AG04449 (cell line): ENCODE data around the gene STUM.

Experiments
- CTCF ChIA-PET: fragments of 350-600 bp; formaldehyde crosslinking; extraction: SDS; loops from one replicate; lab custom pipeline; 2021; ENCODE audit warnings: antibody characterized with exemption; lab: Yijun Ruan, JAX
- POLR2A ChIA-PET: fragments of 400-600, 350-600 bp; formaldehyde crosslinking; extraction: SDS; loops from one replicate; lab custom pipeline; 2020; ENCODE audit warnings: antibody characterized with exemption, inconsistent platforms; lab: Yijun Ruan, JAX
- DNase-seq: peaks from one replicate; pipeline ENCODE4 v3.0.0-alpha.2; 2010; ENCODE audit warnings: low read depth, low spot score
- H3K4me3 ChIP-seq: 2 replicates; pipeline ENCODE4 v1.5.1; 2011; ENCODE audit warnings: low read depth, mild to moderate bottlenecking, control low read depth, low read length
- CTCF ChIP-seq: IDR thresholded peaks from one replicate; pipeline ENCODE4 v1.5.1; 2011; ENCODE audit warnings: mild to moderate bottlenecking, moderate library complexity, low read length, control low read depth, inconsistent platforms; ENCODE audit not compliant: insufficient read depth; ENCODE audit errors: missing control alignments

The STUM gene

DNA sequence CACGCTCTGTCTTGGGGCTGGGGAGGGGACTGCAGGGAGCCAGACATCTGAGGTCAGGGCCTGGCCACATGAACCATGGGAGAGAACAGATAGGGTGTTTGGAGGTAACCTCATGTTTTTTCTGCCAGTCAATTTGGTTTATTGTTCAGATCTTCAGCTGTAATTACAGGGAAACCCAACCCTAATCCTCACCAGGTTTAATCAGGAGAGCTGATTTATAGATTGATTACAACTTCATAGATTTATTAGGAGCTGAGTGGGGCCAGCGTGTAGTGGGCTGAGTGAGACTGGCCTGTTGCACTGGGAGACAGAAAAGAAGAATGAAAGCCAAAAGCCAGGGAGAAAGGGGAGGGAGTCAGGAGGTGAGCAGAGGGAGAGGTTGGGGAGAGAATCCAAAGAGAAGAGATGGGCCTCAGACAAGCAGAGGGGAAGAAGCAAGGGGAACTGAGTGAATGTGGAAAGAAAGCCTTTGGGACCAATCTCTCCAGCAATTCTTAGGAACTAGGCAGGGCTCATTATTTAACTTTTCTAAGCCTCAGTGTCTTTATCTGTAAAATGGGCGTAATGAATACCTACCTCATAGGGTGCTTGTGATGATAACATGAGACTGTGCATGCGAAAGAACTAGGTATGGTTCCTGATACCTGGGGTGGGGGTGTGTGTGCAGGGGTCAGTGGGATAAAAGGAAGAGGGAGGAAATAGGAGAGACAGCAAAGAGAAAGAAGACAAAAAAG is 17.0 kb upstream of the STUM start:
- POLR2A ChIA-PET = no interaction called here
- TF ChIP-seq CTCF = no peak
- CTCF ChIA-PET = interaction anchor here (1.3 kb wide), 1 partner anchor 9 kb away, joined by 3 read pairs; no protein-coding TSS in a partner anchor
- H3K4me3 ChIP-seq = no peak overlapping the region
- no peak for DNase-seq

DNA sequence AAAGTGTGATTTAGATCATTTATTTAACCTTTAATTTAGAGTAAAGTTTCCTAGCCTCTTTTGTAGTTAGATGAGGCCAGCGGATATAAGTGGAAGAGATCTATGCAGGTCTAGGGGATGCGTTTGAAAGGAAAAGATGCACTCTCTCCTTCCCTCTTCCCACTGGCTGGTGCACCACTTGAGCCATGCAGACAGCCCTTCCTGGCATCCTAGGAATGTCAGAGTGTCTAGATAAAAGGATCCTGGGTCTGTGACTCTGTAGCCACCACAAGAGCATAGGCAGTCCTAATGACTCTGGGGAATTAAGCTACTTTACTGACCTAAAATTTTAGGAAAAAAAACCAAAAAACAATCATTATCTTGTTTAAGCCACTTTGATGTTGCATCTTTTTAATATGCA is 16.0 kb upstream of the STUM start:
- POLR2A ChIA-PET = no interaction called here
- no peak overlapping the region for H3K4me3 ChIP-seq
- DNase-seq = no peak
- CTCF ChIA-PET = interaction anchor here (1.0 kb wide), 1 partner anchor 124 kb away, joined by 3 read pairs; no protein-coding TSS in a partner anchor
- TF ChIP-seq CTCF = no peak

- ChIA-PET POLR2A (no interaction called here), CTCF (interaction anchor here (1.0 kb wide), 1 partner anchor 125 kb away, joined by 3 read pairs; no protein-coding TSS in a partner anchor)
- no peak for TF ChIP-seq CTCF
- DNase-seq = no peak
- H3K4me3 ChIP-seq = no peak overlapping the region
Measured at GRCh38 chr1:226533220-226533619, 15.3 kb upstream of the STUM start.

DNA sequence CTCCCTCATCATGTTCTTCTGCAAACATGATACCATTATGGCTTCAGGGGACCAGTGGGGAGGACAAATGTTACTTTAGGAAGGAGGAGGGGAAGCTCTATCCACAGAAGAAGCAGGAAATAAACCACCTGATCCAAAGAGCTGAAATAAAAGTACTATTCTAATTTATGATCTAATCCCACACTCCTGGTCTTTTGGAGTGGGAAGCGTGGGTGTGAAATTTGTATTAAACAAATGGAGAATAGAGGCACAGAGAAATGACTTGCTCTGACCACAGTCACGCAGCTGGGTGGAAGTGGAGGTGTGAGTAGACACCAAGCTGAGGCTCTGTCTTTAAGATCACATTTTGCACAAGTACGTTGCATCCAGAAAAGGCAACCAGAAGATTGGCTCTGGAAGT is 14.5 kb upstream of the STUM start:
- no peak overlapping the region for H3K4me3 ChIP-seq
- POLR2A ChIA-PET = no interaction called here
- TF ChIP-seq CTCF = no peak
- CTCF ChIA-PET = no interaction called here
- DNase-seq = no peak

- no peak for DNase-seq
- POLR2A ChIA-PET = no interaction called here
- CTCF ChIA-PET = no interaction called here
- TF ChIP-seq CTCF = no peak
- H3K4me3 ChIP-seq = no peak overlapping the region
Measured at GRCh38 chr1:226534645-226535044, 13.9 kb upstream of the STUM start.

GRCh38 chr1:226535666-226536065 is 12.9 kb upstream of the STUM start:
- TF ChIP-seq CTCF = no peak
- POLR2A ChIA-PET = no interaction called here
- CTCF ChIA-PET = no interaction called here

More at GRCh38 chr1:226535666-226536065, 12.9 kb upstream of the STUM start:
- DNase-seq = no peak
- H3K4me3 ChIP-seq = no peak overlapping the region
